Measurements from ENCODE around the gene LRSAM1. TPM values are rescaled to one million over a fixed set of nuclear protein-coding genes. Genes with fewer than 3 reads are reported as not detected.
A peak's percentile ranks its signal among the peaks of the same experiment; 100 is the strongest.

Gene LRSAM1
- total and polyA plus RNA-seq, 7 donors, result 6.9 to 54.0 (median 17.9) TPM

DNA sequence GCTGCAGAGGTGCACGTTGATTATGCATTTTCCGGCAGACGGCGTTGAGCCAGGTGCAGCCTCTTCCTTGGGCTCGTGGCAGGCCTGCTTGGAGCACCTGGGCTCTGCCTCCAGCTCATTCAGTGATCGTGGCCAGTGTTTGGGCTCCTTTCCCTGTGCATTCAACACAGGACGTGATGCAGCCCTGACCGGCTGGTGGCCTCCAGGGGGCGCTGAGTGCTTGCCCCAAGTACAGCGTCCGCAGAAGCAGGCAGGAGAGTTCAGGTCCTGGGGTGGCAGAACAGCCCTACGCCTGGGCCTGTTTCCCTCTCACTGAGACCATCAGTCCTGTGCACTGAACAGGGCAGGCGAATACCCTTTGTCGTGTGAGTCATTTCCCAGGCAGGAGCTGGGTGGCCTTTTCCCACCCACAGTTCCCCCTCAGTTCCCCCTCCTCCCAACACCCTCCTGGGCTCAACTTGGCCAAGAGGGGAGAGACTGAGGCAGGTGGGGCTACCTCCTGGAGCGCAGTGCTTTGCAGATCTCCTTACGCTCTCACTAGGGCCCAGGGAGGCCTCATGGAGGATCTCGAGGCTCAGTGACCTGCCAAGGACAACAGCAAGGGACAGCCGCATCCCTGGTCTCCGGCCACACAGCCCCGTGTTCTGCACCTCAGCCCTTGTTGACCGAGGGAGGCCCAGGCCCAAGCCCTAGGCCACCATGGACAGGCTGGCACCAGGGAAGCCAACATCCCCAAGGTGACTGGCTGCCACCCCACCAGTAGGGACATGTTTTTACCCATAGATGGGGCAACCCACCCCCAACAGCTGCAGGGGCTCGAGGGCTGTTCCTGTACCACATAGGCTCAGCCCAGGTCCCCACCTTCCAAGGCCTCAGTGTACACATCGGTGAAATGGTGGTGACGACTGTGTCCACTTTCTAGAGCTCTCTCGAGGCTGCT, 52.9 kb downstream of the LRSAM1 start:
- no peaks in the 10 kb centered on the region for H3K9me3 ChIP-seq
- H3K27me3 ChIP-seq, result no peaks in the 10 kb centered on the region
- DNase-seq, result peak; percentile 94
- peaks cover 0 to 23% (median 14%) of the 10 kb centered on the region in 4 donors for H3K4me1 ChIP-seq
- H3K27ac ChIP-seq, result peak overlapping the region in 3 of 4 donors; percentile 74 to 75 (median 75)
- 43 to 60% methylated on average over 25 of the region's 25 CpGs for WGBS, 2 donors
- H3K36me3 ChIP-seq, result peaks cover 4 to 78% (median 55%) of the 10 kb centered on the region in 4 donors
- H3K4me3 ChIP-seq, result no peak overlapping the region
- intact Hi-C loops (cut with DNase I), result loop anchor here (1.0 to 10.0 kb wide), 4 partner anchors 33 to 421 kb away; no protein-coding TSS in a partner anchor
- TF ChIP-seq POLR2AphosphoS5 (IDR thresholded peaks at IDR 0.05) (peak in 2 of 4 donors; percentile 45), EP300 (IDR thresholded peaks at IDR 0.05) (no peak)
- TF ChIP-seq, protein P1, sequence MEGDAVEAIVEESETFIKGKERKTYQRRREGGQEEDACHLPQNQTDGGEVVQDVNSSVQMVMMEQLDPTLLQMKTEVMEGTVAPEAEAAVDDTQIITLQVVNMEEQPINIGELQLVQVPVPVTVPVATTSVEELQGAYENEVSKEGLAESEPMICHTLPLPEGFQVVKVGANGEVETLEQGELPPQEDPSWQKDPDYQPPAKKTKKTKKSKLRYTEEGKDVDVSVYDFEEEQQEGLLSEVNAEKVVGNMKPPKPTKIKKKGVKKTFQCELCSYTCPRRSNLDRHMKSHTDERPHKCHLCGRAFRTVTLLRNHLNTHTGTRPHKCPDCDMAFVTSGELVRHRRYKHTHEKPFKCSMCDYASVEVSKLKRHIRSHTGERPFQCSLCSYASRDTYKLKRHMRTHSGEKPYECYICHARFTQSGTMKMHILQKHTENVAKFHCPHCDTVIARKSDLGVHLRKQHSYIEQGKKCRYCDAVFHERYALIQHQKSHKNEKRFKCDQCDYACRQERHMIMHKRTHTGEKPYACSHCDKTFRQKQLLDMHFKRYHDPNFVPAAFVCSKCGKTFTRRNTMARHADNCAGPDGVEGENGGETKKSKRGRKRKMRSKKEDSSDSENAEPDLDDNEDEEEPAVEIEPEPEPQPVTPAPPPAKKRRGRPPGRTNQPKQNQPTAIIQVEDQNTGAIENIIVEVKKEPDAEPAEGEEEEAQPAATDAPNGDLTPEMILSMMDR (IDR thresholded peaks at IDR 0.05), result peak; percentile 86 to 96 (median 88)

DNA sequence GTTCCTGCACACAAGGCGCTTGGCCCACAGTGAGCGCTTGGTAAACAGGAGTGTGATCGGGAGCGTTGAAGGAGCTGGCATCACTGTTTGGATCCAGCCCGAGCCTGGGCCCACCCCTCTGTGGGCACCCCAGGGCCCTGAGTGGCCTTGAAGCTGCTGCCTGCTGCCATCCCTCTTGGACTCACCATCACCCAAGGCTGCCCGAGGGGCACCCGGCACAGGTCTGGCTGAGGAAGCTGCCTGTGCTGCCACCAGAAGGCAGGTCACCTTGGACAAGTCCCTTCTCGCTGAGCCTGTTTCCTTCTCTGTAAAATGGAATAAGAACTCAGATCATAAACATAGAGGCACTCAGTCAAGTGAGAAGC, 53.6 kb downstream of the LRSAM1 start:
- Histone ChIP-seq H3K36me3 (peaks cover 4 to 81% (median 55%) of the 10 kb centered on the region in 4 donors), H3K4me3 (no peak overlapping the region), H3K27me3 (no peaks in the 10 kb centered on the region), H3K27ac (peak overlapping the region in 3 of 4 donors; percentile 74 to 75 (median 75)), H3K4me1 (peaks cover 0 to 30% (median 21%) of the 10 kb centered on the region in 4 donors), H3K9me3 (no peaks in the 10 kb centered on the region)
- 86 to 92% methylated on average over 8 of the region's 8 CpGs for WGBS, 2 donors
- intact Hi-C loops (cut with DNase I), result loop anchor here (1.0 to 10.0 kb wide), 4 partner anchors 32 to 420 kb away; no protein-coding TSS in a partner anchor
- TF ChIP-seq POLR2AphosphoS5 (IDR thresholded peaks at IDR 0.05) (no peak), POLR2A (IDR thresholded peaks at IDR 0.05) (no peak), EP300 (IDR thresholded peaks at IDR 0.05) (no peak)
- TF ChIP-seq, protein P1 (IDR thresholded peaks at IDR 0.05), result no peak
- DNase-seq, result no peak

GRCh38 chr9:127505396-127506116, 54.2 kb downstream of the LRSAM1 start:
- peaks cover 4 to 85% (median 53%) of the 10 kb centered on the region in 4 donors for H3K36me3 ChIP-seq
- intact Hi-C loops (cut with DNase I), result loop anchor here (2.0 to 10.0 kb wide), 2 partner anchors 31 to 419 kb away; no protein-coding TSS in a partner anchor
- H3K27me3 ChIP-seq, result no peaks in the 10 kb centered on the region
- DNase-seq, result no peak
- peak overlapping the region in 3 of 4 donors; percentile 74 to 75 (median 75) for H3K27ac ChIP-seq
- H3K4me1 ChIP-seq, result peaks cover 0 to 36% (median 24%) of the 10 kb centered on the region in 4 donors
- TF ChIP-seq, protein P1 (IDR thresholded peaks at IDR 0.05), result peak; percentile 45 to 69 (median 60)
- TF ChIP-seq POLR2AphosphoS5 (IDR thresholded peaks at IDR 0.05) (peak in 1 of 4 donors; percentile 6), POLR2A (IDR thresholded peaks at IDR 0.05) (no peak), EP300 (IDR thresholded peaks at IDR 0.05) (no peak)
- 72 to 75% methylated on average over 16 of the region's 16 CpGs for WGBS, 2 donors
- no peak overlapping the region for H3K4me3 ChIP-seq
- no peaks in the 10 kb centered on the region for H3K9me3 ChIP-seq

DNA sequence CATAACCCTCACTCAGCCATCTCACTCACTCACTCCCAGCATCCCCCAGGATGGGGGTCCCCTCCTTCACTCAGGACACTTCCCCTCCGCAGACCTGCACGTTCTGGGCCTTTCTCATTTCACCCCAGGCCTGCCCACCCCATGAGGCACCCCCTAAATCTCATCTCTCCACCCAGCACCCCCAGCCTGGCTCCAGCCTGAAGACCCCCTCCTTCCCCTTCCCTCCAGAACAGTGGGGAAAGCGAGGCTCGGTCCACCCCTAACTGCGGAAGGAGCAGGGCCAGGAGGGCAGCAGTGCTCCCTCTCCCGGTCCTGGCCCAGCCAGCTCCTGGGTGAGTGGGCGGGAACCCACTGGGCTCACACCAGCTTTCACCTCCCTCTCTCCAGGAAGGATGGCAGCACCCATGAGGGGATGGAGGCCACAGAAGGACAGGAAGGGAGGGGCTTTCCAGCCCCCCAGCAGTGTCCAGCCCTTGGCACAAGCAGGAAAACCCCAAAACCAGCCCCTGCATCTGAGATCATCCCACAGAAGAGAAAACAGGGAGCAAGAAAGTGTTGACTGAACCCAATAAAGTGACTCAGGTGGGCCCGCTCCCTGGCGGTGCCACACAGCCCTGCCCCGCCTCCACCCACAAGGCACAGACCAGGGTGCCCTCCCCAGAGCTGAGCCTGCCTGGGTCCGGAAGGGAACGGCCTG, 55.0 kb downstream of the LRSAM1 start:
- no peak for DNase-seq
- peaks cover 0 to 36% (median 24%) of the 10 kb centered on the region in 4 donors for H3K4me1 ChIP-seq

More for the DNA sequence above, 55.0 kb downstream of the LRSAM1 start:
- Histone ChIP-seq H3K27ac (peak overlapping the region in 3 of 4 donors; percentile 74 to 75 (median 75)), H3K36me3 (peaks cover 4 to 79% (median 49%) of the 10 kb centered on the region in 4 donors), H3K4me3 (no peak overlapping the region), H3K27me3 (no peaks in the 10 kb centered on the region), H3K9me3 (no peaks in the 10 kb centered on the region)
- TF ChIP-seq, protein P1 (IDR thresholded peaks at IDR 0.05), result no peak
- no peak for TF ChIP-seq POLR2A (IDR thresholded peaks at IDR 0.05)
- no peak for TF ChIP-seq POLR2AphosphoS5 (IDR thresholded peaks at IDR 0.05)
- TF ChIP-seq EP300 (IDR thresholded peaks at IDR 0.05), result no peak
- WGBS, 2 donors, result 89% methylated on average over 12 of the region's 12 CpGs
- intact Hi-C loops (cut with DNase I), result loop anchor here (10.0 kb wide), 1 partner anchor 419 kb away; no protein-coding TSS in a partner anchor
